HG02588 (cell line): ENCODE results near the gene CDYL.

Experiments used
- ATAC-seq: cut with Tn5 transposase; IDR thresholded peaks from one replicate; pipeline ENCODE4 v1.9.1; 2021; ENCODE audit warnings: mild to moderate bottlenecking, moderate library complexity; ENCODE audit not compliant: unreplicated experiment

CDYL gene

DNA sequence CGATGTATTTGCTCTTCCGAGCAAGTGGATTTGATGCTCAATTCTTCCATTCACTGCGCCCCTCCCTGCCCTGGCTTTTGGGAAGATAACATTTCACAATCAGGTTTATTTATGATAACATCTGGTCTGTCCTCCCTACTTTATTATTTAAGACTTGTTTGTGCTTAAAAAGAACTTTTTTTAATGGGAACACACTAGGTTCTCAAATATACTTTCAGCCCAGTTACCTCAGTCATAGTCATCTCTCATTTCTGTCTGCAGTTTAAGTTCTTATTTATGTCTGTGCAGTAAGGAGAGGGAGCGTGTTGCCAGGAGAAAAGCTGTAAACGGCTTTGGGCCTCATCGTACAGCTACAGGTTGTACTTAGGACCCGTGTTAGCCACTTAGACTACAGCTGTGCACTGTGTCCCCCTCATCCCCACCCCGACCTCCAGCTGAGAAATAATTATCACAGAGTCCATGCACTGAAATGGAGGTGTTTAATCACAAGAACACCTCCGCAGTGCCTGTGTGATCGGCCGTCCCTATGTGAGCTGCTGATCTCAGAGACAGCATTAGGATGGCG, 128.3 kb downstream of the CDYL start:
- no peak for ATAC-seq

DNA sequence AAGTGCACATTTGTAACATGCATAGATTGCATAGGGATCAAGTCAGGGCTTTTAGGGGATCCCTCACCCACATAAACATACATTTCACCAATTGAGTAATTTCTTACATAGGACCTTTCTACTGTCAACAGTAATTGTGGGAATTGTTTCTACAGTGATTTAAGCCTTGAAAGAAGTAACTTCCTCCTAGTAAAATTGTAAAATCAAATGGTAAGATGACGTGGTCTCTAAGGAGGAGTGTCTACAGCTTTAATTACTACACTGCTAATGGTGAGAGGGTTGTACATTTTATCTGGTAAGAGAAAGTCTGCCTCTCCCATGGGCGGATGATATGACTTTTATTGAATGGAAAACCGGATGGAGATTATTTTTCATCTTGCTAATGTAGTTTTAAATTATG, 129.6 kb downstream of the CDYL start:
- no peak for ATAC-seq

DNA sequence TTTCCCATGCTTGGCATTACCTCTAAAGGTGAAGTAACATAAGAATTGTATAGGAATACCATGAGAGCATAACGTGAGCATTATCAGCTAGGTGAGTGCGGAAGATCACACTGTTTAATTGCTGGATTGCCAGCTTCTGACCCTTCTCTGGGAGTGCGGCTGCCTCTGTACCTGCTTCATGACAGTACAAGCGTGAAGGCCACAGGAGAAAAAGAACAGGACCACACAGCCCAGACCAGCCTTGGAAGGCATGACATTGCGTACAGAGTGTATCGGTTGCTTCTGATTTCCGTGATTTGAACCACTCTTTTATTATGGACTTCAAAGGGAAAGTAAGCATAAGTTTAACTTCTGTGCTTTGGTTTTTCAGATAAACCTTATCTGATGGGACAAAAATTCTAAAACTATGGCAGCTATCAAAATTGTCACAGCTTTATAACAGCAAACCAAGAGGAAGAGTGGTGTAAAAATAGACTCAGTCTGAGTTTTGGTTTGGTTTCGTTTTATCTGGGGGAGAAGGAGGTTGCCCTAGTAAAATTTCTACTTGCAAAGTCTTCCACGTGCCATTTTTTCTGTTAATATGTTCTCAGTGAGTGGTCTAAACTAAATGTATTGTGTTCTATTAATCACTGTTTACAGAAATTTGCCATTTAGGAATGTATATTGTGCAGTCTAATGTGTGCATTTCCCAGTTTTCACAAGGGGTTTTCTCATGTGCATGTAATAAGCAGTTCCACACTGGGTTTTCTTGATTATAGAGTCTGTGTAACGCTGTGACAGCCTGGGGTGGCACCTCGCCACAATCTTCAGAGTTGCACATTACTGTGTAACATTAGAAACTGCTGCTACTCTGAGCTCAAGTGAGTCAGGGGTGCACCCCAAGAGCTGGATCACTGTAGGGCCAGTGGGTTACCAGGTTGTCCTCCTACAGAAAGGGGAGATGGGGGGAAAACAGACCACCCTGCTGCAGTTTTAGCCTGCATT, 130.4 kb downstream of the CDYL start:
- no peak for ATAC-seq

DNA sequence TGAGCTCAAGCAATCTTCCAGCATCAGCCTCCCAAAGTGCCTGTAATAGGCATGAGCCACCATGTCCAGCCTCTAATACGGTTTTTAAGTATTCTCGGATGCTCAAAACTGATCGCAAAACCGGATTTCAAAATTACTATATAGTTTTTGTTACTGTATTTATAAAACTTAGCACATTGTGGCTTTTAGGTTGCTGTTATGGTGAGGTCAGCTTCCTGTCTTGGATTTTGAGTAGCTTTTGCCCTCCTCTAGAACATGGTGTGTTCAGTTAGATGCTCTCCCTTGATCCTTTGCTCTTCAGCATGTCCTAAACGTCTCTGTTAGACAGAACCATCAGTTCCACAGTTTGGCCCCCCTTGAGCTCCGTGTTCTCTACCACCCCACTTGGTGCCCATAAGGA, 131.4 kb downstream of the CDYL start:
- no peak for ATAC-seq

DNA sequence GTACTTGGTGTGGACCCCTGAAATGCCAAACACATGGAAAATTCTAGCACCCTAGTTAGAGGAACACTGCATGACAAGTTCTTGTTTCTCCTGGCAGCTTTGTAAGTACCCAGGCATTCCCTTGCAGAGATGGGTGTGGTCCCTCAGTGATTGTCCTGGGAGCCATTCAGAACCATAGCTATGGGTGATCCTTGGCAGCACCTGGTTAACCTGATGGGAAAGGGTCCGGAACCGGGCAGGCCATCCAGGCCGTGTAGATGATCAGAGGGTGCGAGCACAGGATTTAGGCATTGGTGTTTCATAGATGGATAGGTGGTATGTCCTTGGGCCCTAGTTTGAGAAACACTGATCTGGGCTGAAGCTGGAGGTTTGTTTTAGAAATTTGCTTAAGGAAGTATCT, 131.9 kb downstream of the CDYL start:
- no peak for ATAC-seq

DNA sequence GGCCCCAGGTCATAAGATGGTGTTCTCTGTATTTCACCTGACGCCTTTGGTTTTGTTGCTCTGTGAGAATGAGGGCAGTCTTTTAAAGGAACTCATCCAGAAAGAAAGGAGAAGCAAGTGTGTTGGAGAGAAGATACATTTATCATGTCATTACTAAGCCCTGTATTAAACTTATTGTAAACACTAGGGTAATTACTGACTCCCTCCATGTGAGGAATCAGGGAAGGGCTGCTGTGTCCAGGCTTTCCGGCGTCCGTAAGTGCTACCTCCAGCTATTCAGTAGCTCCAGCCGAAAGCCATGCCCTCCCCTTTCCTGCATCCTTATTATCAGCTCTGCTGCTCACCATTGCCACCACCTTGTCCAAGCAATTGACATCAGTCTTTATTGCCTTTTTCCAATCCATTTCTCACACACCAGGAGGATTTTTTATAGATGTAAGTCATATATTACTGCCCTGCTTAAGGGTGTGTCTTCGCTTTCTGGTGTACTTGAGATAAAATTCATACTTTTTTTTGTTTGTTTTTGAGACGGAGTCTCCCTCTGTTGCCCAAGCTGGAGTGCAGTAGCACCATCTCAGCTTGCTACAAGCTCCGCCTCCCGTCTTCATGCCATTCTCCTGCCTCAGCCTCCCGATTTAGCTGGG, 133.0 kb downstream of the CDYL start:
- ATAC-seq: no peak

DNA sequence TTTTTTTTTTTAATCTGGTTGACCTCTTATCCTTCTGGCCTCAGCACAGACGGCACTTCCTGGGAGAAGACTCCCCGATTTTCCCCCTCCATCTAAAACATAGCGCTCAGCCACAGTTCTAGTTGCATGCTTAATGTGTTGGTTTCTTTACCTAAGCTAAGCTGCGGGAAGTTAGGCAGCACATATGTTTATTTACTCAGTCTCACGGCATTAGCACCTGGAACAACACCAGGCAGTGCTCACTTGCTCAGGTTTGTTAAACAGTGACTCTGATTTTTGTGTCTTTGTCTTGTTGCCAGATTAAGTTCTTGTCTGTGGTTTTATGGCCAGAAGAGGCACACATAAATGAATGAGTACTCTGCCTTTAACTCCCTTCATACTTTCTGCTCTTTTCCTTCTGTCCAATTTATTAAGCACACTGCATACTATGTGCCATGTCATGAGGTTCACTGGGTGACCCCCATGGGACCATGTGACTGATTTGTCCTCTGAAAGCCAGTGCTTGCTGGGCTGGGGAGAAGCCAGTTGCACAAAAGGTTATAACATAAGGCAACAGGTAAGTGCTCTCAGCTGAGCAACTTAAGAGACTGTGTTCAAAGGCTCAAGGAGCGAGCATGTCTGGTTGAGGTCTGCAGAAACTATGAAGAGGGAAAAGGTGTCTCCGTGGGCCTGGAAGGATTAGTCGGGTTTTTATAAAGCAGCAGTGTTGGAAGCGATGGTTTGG, 134.0 kb downstream of the CDYL start:
- ATAC-seq: no peak

DNA sequence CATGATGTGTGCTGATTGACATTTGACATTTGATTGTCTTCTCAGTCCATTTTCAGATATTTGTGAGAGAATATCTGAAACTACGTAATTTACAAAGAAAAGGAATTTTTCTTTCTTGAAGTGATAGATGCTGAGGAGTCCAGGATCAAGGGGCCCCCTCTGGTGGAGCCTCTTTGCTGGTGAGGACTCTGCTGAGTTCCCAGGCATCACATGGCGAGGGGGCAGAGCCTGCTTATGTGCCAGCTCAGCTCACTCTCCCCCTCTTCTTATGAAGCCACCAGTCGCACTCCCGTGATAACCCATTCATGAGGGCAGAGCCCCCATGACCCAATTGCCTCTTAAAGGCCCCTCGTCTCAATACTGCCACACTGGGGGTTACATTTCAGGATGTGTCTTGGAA, 136.4 kb downstream of the CDYL start:
- ATAC-seq: no peak

DNA sequence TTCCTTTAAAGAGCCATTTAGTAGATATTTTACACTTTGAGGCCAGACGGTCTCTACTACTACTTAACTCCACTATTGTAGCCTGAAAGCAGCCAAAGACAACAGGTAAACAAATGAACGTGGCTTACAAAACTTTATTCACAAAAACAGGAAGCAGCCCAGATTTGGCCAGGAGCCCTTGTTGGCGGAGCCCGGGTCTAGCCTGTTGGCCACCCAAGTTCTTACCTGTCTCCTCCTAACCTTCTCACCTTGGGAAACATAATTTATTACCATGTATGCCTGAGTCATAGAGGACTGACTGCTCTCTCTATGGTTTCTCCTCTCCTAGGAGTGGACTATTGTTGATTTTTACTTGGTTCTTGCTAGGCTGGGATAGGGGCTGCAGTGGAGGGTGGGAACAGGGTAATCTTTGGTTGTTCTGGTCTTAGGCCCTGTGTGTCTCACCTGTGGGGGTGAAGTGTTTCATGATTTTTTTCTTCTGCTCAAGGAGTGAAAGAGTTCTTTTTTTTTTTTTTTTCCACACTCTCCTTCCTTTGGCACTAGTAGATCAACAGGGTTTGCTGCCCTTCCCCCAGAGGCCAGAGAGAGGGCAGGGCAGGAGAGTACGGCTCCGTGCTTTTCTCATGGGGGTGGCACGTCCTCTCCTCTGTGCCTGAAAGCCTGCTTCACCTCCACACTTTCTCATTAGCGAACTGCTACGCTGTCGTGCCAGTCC, 137.7 kb downstream of the CDYL start:
- no peak for ATAC-seq

DNA sequence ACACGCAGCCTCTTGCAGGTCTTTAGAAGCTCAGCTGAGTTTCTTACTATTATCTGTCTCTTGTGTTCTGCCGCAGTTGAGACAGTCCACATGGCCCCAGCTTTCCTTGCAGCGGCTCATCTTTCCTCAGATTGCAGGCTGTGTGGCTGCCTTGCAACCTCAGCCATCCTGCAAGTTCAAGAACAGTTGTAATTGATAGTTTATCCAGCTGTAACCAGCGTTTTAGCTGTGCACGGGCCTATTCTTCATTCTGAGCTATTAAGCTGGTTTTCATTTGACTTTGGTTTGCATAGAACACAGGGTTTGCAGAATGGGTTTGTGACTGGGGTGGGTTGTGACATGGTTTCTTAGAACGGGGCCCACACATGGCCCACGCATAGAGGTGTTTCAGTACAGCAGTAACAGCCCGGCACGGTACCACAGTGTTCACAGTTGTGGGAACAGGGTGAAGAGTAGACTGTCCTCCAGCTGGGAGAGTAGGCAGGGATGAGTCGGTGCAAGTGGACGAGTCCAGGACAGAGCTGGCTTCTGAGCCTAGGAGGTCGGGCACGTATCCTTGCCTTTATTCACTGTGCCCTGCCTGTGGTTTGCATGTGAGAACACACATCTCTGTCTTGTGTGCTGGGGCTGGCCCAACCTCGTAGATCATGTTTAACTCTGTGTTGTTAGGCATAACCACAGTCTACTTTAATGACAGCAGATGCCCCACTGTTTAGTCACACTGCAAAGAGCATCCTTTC, 138.4 kb downstream of the CDYL start:
- ATAC-seq: no peak

DNA sequence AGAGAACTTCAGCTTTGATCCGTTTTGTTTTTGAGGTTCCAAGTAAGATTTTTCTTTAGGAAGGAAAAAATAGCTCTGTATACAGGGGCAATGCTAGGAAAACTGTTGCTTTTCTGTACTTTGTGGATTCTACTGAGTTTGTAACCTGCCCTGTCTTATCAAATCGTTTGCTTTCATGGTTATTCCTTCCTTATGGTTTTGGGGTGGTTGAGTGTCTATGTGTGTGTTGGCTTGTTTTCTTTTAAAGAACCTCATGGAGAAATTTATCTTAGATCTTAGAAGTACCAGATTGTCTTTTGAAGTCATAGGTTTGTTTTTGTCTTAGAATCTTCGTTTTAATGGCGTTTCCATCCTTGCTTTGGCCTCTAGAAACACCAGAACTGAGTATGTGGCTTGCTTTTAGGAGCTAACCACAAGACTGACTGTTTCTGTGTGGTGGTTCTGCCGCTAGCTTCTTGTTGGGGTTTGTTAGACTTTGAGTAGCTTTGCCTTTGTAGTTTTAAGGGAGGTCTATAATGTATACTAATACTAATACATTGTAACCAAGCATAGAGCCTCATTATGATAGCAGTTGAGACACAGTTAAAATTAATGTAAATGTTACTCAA, 140.9 kb downstream of the CDYL start:
- ATAC-seq: no peak

DNA sequence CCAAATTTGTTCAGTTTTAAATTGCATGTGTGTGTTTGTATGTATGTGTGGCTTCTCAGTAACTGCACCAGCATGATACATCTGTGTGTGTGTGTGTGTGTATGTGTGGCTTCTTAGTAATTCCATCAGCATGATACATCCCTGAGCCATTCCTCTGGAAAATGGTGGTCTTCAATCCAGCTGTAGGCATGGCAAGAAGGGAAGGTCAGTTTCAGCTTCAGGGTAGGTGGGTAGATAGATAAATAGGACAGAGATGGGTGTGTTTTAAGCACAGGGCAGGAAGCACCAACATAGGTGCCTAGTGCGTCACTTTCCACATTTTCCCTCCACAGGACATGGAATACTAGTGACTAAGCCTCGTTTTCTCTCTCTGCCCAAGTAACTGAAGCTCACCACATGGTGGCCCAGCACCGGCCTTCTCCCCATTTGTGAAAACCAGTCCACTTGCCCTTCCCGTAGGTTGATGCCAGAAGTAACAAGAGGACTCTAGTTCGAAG, 144.8 kb downstream of the CDYL start:
- ATAC-seq: no peak

DNA sequence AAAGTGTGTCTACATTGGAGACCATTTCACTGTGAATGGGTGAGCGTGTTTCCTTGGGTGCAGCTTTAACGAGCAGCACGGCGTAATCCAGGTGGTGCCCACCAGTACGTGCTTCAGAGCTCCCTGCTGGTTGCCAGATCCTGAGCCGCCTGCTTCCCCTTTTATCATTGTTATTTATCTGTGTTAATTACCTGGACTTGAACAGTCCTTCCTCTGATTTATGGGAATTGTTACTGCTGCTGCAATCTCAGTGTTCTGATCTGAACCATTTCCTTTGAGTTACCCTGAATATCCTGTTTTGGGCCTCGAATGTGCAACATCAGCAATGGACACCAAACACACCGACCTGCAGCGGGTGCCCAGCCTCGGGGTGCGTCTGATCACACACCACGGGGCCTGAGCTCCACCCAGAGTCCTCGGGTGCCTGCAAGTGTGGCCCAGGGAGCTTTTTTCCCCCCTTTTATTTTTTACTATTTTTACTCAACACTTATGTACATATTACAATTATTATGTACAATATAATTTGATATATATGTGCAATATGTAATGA, 146.4 kb downstream of the CDYL start:
- no peak for ATAC-seq

DNA sequence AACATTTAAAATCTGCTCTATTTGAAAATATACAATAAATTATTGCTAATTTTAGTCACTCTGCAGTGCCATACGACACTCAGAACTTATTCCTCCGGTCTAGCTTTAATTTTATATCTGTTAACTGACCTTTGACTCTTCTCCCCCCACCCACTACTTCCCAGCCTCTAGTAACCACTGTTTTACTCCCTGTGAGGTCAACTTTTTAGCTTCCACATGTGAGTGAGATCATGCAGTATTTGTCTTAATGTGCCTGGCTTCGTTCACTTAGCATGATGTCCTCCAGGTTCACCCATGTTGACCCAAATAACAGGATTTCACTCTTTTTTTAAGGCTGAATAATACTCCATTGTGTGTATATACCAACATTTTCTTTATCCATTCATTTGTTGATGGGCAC, 146.9 kb downstream of the CDYL start:
- ATAC-seq: no peak

DNA sequence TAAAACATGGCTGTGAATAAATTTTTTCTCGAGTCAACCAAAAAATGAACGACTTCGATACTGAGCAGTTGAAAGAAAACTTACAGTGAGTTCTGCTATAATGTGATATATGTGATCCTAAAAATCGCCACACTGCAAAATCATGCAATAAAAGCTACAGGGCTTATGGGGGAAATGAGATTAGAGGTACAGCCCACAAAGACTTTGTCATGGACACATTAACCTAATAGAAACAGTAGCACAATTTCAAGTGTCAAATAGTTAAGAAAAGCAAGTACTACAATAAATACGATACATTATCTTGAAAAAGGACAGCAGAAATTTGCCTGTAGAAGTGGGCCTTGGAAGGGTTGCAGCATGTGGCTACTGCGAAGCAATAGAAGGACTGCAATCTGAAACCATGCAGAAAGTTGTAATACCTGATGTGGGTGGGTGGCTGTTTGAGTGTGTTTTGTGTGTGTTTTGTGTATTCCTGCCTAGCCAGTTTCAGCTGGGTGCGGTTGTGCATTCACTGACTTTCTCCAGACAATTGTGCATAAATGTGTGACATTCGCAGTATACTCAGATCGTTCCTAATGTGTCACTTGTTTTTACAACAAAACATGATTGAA, 148.6 kb downstream of the CDYL start:
- ATAC-seq: no peak

DNA sequence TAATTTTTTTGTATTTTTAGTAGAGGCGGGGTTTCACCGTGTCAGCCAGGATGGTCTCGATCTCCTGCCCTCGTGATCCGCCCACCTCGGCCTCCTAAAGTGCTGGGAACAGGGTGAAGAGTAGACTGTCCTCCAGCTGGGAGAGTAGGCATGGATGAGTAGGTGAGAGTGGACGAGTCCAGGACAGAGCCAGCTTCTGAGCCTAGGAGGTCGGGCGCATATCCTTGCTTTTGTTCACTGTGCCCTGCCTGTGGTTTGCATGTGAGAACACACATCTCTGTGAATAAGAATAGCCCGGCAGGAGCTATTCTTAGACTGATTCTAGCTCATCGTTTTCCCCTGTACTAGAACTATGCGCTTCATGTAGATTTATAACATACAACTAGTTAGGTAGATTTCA, 149.4 kb downstream of the CDYL start:
- no peak for ATAC-seq

DNA sequence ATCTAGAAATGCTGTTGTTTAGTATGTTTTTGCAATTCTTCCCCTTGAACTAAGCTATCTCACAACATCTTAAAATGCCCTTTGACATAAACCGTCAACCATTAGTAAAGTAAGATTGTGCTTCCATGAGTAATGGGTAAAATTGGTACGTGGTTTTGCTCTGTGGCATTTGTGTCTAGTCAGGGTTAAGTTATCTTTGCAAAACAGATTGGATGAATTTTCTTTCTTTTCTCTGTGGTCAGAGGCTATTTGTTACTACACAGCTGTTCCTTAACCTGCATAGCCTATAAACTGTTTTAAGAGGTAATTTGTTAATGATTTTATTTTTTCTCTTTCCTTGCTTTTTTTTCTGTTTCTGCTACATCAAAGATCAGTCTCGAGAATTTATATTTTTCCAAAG, 152.2 kb downstream of the CDYL start:
- no peak for ATAC-seq

DNA sequence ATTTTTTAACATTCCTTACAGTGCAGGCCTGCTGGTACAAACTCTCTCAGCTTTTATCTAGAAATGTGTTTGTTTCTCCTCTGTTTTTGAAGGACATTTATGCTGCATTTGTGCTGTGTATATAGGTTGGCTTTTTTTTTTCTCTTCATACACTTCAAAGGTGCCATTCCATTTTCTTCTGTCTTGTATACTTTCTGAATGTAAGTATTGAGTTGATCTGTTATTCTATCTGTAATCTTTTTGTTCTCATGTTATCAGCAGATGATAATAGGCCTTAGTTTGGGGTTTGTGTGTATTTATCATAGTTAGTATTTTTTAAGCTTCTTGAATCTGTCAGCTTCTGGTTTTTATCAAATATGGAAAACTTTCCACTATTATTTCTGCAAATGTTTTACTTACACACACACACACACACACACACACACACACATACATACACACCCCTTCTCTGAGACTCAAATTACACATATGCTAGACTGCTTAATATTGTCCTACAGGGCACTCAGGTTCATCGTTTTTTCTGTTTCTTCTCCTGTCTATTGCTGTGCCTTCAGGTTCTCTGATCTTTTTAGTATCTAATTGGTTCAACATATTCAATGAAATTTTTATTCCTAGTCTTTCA, 153.0 kb downstream of the CDYL start:
- no peak for ATAC-seq
